Measurements from ENCODE around the gene SKAP2.

Gene SKAP2

GRCh38 chr7:26777385-26777784, 87.0 kb downstream of the SKAP2 start:
- DNase-seq (ENCODE audit: low spot score): no peak

DNA sequence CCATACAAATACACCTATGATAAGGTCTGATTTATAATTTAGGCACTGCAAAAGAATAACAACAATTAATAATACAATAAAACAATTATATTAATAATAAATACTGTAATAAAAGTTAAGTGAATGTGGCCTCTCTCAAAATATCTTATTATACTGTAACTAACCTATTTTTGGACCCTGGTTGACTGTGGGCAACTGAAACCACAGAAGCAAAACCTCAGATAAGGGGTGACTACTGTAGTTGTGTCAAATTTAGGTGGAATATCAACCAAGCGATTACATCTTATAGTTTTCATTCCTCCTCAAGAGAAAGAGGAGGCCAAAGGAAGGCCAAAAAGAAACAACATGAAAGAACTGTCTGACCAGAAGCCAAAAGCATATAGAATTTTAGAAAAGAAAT, 103.9 kb downstream of the SKAP2 start:
- DNase-seq (ENCODE audit: low spot score): no peak

- no peak for DNase-seq (ENCODE audit: low spot score)
These were observed 105.3 kb downstream of the SKAP2 start for GRCh38 chr7:26759108-26759507.

GRCh38 chr7:26743205-26743604, 121.2 kb downstream of the SKAP2 start:
- no peak for DNase-seq (ENCODE audit: low spot score)

- DNase-seq (ENCODE audit: low spot score): no peak
These were observed 128.3 kb downstream of the SKAP2 start for GRCh38 chr7:26735976-26736600.

GRCh38 chr7:26729150-26729775, 135.1 kb downstream of the SKAP2 start:
- DNase-seq (ENCODE audit: low spot score): no peak

DNA sequence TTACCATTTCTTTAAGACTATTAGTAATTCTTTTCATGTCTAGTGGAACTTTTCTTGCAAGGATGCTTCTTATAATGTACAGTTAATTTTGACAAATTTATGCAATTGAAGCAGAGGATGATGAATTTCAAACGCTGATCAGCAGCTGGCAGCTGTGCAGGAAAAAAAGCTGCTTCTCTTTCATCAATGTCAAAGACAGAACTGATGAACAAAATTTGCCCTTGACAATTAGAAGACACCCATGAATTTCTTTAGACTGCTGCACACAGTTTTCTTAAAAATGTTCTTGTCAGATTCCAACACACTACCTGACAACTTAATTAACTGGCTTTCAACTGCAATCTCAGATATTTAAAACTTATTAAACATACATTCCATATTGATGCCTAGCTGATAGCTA, 138.3 kb downstream of the SKAP2 start:
- DNase-seq (ENCODE audit: low spot score): no peak

DNA sequence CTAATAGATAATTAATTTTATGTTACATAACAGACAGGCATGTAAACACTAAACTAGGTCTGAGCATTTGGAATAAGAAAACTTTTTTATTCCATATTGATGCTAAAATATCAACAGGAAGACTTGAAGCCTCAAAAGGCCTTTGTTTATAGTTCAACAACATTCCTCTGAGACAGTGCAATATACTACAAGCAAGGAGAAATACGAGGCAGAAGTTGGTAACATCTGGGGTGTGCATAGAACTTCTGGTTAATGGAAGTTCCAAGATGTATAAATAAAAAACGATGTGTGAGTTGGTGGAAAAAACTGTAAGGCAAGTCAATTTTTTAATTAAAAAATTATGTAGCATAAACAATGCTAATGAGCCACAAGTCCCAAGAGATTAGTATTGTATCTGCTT, 139.6 kb downstream of the SKAP2 start:
- DNase-seq (ENCODE audit: low spot score): no peak

DNA sequence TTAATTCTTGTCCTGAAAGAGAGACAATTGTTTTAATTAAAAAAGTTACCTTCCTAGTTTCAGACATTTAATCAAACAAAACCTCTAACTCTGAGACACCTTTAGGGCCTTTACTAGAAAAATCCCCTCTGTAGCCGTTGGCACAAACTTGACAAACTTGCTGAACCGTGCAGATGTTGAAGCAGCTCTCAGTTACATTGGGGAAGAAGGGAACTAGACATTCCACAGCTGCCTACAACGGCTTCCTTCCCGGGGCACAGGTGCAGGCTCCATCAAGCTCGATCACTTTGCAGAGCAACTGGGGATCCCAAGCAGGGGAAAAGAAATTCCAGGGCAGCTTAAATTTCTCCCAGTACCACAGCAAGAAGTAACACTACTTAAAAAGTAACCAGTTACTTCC, 141.3 kb downstream of the SKAP2 start:
- DNase-seq (ENCODE audit: low spot score): no peak

- DNase-seq (ENCODE audit: low spot score): no peak
These were observed 142.9 kb downstream of the SKAP2 start for GRCh38 chr7:26721450-26721849.

DNA sequence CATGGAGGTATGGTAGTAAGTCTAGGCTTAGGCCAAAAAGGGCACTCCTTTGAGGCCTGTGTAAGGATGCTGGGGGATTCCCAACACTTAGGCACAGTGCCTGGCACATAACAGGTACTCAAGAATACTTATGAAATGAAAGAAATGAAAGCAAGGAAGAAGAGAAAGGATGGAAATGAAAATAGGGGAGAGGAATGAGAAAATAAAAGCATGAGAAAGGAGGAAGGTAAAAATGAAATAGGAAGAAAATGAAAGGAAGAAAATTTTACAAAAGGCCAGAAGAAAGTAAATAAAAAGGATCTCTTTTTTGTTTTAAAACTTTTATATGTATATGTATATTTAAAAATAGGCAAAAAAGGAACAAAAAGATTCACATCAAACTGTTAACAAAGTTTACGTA, 146.3 kb downstream of the SKAP2 start:
- no peak for DNase-seq (ENCODE audit: low spot score)

DNA sequence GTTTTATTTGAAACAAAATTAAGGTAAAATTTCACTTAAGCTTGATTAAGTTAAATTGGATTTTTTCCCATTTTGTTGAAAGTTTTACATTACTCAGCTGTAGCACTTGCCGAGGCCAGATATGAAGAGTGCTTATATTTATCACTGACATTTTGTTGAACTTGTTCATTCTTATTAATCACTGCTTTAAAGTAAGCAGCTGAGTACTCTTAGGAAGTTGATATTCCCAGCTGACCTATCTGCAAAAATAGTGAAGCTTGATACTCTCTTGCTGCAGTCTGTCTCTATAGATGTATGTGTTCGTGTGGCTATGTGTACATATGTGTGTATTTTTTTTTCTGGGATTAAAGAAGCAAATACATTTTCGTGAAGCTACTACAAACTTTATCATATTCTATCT, 150.0 kb downstream of the SKAP2 start:
- DNase-seq (ENCODE audit: low spot score): no peak

- DNase-seq (ENCODE audit: low spot score): no peak
These were observed 150.4 kb downstream of the SKAP2 start for GRCh38 chr7:26714006-26714405.

DNA sequence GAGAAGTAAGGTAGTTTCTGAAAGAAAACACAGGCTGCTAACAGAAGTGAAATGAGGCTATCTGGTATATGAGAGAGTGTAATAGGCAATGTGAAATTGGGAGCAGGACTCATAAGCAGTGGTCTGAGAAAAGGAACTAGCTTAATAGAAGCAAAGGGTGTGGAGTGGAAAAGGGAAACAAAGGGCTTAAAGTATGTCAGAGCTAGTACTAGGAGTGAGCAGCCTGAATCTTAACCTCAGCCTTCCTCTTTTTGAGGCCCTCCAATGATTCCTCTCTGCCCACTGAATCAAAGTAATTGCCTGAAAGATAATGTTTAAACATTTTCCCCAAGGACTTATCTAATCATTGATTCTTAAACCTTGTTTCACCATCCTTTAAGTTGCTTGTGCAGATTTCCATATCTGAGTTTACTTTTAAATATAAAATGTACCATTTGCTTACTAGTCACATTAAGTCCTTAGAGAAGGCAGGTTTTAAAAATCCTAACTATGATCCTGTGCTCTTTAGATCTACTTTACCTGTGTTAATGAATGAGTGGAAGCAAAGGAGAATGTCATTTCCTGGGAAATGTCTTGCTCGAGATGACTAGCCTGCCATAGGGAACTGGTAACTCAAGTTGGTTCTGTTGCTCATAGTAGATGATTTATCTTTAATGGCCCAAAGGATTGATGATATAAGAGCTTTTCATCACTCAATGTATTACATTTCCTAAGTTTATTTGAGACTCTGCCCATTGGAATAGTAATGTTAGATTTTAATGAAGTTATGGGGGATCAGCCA, 155.0 kb downstream of the SKAP2 start:
- DNase-seq (ENCODE audit: low spot score): no peak

- DNase-seq (ENCODE audit: low spot score): no peak
These were observed 158.8 kb downstream of the SKAP2 start for GRCh38 chr7:26705567-26705966.

- DNase-seq (ENCODE audit: low spot score): no peak
These were observed 159.6 kb downstream of the SKAP2 start for GRCh38 chr7:26704786-26705185.

DNA sequence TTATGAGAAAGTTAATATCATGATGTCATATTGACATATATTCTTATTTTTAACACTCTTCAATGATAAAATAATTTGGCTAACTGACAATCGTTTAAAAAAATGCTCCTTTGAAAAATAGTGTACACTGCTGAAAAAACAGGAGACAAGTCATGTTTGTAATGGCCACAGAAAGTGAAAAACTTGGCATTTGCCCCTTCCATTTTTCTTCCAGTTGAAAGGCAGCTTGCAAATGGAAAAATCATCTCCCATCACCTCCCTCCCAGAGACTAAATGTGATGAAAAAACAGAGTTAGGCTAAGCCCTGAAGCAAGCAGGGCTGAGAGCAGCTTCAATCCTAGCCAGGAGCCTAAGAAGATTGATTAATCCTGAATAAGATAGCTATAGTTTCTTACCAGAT, 160.4 kb downstream of the SKAP2 start:
- DNase-seq (ENCODE audit: low spot score): no peak

DNA sequence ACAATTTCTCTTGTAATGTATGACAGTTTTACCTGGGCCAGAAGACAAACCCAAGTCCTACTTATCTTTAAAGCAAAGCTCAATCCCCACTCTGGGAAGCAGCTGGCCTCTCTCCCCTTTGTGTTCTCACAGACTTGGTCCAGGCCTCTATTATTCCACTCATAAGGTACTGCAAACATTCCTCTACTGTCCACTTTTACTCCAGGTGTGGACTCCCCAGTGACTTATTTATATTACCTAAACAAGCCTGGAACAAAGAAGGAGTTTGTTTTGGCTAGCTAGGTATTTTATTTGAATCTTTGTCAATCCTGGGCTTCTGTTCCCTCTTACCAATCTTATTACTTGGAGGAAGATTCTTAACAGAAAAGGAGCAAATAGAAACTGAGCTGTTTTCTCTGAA, 163.5 kb downstream of the SKAP2 start:
- DNase-seq (ENCODE audit: low spot score): no peak

- no peak for DNase-seq (ENCODE audit: low spot score)
These were observed 164.0 kb downstream of the SKAP2 start for GRCh38 chr7:26700386-26700785.

- DNase-seq (ENCODE audit: low spot score): no peak
These were observed 164.6 kb downstream of the SKAP2 start for GRCh38 chr7:26699766-26700165.

GRCh38 chr7:26698806-26699205, 165.6 kb downstream of the SKAP2 start:
- no peak for DNase-seq (ENCODE audit: low spot score)

DNA sequence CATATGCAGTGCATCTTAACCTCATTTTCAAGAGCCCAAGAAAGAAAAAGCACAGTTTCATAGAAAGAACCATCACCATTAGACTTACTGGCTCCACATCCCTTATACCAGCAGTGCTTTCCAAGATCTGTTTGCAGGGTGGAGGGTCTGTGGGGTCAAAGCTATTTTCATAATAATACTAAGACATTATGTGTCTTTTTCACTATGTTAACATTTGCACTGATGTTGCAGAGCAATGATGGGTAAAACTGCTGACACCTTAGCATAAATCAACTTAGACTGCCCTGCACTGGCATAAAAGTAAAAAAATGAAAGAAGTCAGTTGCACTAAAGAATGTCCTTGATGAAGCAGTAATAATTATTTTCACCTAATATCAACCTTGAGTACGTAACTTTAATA, 166.2 kb downstream of the SKAP2 start:
- DNase-seq (ENCODE audit: low spot score): no peak

DNA sequence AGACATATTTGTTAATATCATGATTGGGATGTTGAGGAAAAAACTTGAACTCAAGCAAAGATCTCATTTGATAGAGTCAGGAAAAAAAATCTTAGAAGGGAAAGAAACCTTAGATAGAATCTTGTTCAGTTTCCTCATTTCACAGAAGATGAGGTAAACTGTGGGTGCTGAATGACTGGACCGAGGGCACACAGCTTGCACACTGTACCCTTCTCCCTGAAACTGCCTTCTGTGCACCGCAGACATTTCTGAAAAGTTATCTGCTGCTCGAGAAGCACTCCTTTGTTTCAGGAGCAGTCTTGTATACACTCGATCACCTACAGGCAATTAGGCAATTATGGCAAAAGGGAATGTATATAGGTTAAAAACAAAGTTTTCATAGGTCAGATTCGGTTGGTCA, 167.4 kb downstream of the SKAP2 start:
- no peak for DNase-seq (ENCODE audit: low spot score)

- no peak for DNase-seq (ENCODE audit: low spot score)
These were observed 168.2 kb downstream of the SKAP2 start for GRCh38 chr7:26696161-26696560.

All from HuH-7 (cell line).